ENCODE data around the gene OTX1. TPM values are rescaled to one million over a fixed set of nuclear protein-coding genes. Genes with fewer than 3 reads are reported as not detected.

OTX1 gene
- polyA plus RNA-seq, 3 donors: 0.03 to 0.05 TPM; not detected in 1

DNA sequence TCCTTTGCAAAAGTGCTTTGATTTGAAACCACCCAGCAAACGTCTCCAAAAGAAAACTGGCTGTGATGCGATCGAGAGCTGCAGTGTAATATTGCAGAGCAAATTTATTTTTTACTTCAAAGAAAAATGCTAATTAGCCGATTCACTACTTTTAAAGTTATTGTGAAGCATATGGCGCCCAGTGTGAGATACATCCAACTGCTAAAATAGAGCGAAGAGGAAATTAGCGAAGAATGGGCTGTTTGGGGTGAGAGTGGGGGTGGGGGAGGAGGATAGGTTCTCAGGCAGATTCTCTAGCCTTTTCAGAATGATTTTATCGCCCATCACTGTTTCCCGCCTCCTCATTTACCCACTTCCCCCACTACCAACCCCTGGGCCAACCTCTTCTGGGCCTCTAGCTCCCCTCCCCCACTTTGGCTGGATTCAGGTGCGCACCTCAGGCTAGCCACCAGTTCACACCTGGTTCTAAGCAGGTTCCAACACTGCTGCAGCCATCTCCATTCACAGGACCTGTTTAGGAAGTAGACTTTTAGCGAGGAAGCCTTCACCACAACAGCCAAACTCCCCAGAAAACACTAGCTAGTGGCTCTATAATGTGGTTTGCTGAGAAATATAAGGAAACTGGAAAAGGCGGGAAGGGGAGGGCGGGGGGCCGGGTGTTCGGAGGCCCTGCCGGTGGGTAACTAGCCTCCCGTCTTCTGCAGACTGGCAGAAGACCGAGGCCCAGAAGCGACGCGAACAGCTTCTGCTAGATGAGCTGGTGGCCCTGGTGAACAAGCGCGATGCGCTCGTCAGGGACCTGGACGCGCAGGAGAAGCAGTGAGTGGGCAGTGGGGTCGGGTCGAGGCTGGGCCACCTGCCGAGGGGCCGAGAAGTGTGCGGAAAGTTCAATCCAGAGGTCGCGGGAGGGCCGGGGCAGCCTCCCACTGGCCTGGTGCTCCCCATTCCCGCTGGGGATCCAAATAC, 6.0 kb upstream of the OTX1 start:
- DNase-seq (ENCODE audit: extremely low read depth in 1 of 11, low read depth in 9 of 11, low spot score in 4 of 11): no peak

DNA sequence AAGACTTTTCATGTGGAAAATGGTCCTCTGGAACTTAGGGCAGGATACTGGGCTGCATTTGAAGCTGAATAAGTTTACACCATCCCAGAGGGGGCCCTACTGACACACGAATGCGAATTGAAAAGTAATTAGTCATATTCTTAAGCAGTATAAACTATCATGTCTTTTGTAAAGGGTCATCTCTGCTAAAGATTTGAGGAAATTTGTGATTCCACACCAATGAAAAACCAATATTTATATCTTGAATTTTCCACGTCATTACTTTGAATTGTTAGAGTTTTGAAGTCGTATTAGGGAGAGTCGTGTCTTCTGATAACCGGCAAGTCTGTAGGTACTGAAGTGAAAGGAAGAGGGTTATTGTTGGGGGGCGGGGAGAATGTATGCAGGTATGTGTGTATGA, 4.1 kb upstream of the OTX1 start:
- no peak for DNase-seq (ENCODE audit: extremely low read depth in 1 of 11, low read depth in 9 of 11, low spot score in 4 of 11)

DNA sequence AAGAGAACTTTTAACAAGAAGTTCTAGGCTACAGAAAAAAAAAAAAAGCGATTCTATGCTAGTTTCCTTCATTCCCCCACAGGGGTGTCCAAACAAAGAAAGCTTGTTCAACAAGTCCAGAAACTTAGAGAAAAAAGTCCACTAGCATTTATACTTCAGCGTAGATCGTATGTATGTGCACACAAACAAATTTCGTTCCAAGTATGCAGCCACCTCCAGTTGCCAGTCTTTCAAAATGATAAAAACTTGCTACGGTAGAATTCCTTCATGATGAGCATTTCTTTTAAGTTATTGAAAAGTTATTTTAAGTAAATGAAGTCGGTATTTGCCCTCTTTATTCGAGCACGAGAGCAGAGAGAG, 3.7 kb upstream of the OTX1 start:
- DNase-seq (ENCODE audit: extremely low read depth in 1 of 11, low read depth in 9 of 11, low spot score in 4 of 11): no peak

DNA sequence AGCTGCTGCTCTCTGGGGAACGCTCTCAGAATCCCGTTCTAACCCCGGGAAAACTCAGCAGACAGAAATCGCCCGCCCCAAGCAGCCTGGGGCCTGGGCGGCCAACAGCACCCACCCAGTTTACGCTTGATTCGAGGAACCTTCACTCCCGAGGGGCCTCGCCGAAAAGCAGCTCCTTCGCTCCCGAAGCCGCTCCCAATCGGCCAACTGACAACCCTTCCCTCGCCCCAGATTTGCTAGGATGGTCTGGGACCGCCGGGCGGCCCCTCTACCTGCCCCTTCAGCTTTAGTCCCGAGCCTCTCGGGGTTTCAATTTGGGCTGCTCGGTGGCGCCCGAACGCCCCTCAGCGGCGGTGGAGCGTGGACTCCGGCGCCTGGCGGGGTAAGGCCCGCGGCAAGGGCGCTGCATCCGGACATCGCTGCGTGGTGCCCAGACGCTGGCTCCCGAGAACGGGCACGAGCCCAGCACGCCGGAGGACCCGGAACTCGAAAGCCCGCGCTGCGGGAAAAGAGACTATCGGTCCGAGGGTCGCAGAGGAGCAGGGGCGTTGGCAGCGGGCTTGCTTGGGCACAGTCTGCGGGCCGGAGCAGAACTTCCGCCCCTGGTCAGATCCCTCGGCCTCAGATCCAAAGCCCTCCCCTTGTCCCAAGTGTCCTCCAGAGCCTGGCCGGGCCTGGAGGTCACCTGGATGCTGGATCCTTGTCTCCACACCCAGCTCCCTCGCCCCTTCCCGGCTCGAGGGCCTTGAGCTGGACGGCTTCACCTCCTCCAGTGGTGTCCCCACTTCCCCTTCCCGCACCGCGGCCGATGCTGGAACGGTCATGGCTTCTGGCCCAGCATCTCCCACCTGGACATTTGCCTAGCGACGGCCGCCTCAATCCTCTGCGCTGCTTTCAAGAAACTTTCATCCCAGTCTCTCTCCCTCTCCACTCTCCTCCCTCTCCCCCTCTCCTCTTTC, 3.0 kb upstream of the OTX1 start:
- no peak for DNase-seq (ENCODE audit: extremely low read depth in 1 of 11, low read depth in 9 of 11, low spot score in 4 of 11)

DNA sequence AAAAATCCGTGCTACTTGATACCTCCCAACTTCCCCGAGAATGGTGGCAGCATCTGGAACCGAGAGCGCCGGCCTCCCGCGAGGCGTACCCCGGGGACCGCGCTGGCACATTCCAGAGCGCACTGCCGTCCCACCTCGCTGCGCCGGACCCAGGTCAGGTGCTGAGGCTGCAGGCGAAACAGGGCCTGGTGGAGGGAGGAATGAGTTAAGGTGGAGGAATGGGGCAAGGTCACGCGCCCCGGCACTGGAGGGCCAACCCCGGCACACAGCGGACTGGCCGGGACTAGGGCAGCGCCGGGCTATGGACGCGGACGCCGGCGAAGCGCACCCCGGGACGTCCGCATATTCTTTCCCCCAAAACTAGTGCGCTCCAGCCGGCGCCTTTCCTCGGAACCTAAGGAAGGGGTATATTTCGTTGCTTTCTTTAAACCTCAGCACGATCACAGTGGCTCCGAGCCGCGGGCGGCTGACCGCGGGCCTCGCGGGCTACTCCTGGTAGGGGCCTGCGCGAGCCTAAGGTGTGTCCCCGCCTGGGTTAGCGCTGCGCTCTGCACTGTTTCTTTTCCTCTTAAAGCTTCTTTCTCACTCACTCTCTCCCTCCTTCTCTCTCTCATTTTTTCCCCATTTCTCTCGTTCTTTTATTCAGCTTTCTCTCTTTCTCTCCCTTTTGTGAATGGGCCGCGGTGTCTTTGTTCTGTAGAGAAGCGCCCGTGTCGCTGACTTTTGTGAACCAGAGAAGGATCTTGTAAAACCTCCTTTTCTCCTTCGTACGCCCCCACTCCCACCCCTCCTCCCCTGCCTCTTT, 2.1 kb upstream of the OTX1 start:
- DNase-seq (ENCODE audit: extremely low read depth in 1 of 11, low read depth in 9 of 11, low spot score in 4 of 11): no peak

DNA sequence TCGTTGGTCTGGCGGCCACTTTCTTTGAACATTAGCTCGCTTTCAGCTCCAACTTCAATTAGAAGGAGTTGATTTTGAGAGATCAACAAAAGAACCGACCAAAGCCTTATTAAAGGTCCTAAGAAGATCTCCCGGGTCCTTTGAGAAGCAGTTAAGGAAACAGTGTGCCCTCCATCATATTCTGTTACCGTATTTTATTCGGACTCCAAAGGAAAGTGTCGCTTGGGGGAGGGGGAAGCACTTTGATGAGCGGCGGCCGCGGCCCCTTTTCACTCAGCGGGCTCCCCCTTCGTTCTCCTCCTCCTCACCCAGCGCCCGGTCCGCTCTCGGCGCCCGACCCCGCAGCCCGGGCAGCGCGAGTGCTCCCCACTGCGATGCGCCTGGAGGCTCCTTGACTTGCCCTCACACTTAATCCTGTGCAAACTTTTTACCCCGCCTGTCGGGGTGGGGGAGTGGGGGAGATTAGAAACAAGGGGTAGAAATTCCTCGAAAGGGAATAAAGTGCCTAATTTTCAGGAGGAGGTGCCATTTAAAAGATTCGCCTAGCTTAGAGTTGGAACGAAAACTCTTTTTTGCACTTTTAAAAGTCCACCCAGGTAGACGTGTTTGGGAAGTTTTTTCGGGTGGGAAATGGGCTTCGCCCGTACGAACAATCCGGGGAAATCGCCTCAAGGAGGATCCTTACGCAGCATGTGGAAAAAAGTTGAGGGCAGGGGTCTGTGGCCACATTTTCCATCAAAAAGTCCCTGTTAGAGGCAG, 1.2 kb upstream of the OTX1 start:
- no peak for DNase-seq (ENCODE audit: extremely low read depth in 1 of 11, low read depth in 9 of 11, low spot score in 4 of 11)

DNA sequence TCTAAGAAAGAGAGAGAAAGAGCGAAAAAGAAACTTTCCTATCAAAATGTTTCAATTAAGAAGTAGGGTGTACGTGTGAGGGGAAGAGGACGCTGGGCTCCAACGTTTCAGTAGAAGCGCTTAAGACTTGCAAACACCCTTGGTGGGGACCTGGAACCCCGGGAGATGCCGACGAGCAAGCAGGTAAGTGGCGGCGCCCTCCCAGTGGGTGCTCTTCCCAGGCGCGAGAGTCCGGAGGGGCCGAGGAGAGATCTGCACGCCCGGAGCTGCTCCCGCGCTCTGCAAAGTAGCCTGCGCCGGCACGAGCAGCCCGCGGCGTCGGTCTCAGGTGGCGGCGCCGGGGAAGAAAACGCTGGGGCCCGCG, 678 bp upstream of the OTX1 start:
- no peak for DNase-seq (ENCODE audit: extremely low read depth in 1 of 11, low read depth in 9 of 11, low spot score in 4 of 11)

DNA sequence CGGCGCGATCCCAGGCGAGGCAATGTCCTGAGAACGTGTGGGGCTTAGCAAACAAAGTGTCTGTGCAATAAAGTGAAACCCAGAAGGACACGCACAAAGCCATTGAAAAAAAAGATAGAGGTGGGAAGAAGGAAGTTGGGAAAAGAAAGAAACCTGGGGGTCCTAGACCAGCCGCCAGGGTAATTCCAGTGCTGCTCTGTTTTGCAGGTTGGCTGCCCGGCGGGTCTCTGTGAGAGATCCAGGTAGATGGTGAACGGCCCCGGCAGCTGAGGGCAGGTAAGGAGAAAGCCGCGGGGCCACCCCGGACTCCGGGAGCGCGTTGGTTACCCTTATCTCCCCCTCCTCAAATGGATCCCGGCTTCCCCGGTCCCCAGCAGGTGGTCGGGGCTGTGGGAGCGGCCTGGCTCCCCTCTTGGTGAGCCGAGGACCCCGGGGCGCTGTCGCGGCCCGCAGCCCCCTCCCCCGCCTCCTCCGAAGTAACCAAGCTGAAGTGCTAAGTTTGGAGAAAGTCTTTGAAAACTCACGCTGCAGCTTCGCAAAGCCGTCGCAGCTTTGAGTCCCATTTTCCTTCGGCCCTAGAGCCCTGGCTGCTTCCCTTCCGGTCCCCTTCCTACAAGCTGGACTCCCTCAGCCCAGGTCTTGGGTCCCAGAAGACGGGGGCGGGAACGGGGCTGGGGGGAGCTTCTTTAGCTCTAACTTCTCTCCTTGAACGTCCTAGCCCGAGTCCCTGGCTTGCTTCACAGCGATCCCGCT, 588 bp downstream of the OTX1 start:
- no peak for DNase-seq (ENCODE audit: extremely low read depth in 1 of 11, low read depth in 9 of 11, low spot score in 4 of 11)

DNA sequence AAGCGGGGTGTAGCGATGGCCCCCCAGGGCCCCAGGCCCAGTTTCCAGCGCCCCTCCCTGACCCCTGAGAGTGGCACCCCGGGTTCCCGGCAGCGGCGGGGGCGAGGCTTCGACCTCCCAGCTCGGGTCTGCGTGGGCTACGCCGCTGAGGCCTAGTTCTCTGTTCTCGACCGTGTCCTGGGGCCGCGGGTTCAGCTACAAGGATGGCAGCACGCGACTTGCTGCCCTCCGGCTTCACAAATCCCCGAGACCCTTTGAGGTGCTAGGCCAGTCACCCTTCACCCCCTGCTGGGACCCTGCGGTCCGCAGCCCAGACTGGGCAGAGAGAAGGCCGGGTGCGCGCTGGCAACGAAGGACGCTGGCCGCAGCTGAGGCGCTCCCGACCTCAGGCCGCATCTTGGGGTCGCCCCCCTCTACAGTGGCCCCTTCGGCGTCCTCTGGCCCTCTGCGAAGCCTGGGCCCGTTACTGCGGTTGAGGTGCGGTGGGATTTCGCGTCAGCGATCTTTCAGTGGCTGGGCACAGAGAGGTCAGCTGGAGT, 1.2 kb downstream of the OTX1 start:
- no peak for DNase-seq (ENCODE audit: extremely low read depth in 1 of 11, low read depth in 9 of 11, low spot score in 4 of 11)

DNA sequence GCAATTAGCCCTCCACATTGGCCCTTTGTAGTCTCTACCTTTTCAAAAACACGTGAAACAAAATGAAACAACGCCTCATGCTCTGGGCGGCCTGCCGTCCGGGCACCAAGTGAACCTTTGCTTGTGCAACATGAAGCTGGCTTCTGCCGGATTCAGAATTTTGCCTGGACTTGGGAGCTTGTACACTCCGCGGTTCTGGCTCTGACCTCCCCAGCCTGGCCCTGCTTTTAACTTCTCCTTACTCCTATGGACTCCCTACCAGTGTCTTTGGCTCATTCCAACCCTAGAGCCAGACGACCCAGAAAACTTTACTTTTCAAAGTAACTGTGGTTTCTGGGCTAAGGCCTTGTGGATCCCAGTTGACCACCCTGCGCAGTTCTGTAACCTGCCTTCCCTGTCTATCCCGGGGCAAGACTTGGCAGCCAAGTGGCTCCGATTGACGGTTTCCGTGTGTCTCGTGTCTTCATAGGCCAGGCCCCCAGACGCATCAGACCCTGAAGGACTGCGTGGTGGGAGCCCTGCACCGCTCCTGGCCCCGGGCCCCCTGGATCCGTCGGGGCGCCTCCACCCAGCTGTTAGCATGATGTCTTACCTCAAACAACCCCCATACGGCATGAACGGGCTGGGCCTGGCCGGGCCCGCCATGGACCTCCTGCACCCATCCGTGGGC, 1.9 kb downstream of the OTX1 start:
- DNase-seq (ENCODE audit: extremely low read depth in 1 of 11, low read depth in 9 of 11, low spot score in 4 of 11): no peak

DNA sequence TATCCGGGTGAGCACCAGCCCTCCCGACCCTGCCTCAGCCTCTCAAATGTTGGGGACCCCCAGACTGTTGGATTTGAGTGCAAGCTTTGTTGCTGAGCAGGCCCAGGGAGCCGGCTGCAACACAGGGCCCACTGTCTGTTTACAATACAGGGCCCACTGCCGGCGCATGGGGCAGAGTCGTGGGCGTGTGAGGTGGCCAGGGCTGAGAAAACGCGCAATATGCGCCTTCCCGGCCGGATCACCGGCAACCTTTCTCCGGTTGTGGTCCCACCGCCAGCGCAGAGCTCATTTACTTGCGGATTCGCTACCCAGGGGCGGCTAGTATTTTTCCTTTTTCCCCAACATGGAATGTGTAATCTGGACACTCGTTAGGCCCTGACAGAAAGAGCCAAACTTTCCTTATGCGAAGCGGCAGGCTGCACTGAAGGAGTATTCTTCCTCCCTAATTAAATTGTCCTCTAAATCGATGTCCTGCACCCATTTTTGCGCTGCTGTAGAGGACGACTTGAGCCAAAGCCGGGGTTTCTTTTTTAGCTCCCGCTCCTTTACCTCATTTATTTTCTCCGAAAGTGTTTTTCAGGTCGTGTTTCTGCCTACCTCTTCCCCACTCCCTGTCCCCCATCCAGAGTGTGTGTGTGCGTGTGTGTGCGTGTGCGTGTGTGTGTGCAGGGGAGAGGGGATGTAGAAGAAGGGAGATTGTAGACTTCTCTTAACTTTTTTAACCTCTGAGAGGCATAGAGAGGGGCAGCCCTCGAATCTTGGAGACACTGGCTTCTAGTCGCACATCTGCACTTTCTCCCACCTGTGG, 2.7 kb downstream of the OTX1 start:
- no peak for DNase-seq (ENCODE audit: extremely low read depth in 1 of 11, low read depth in 9 of 11, low spot score in 4 of 11)

DNA sequence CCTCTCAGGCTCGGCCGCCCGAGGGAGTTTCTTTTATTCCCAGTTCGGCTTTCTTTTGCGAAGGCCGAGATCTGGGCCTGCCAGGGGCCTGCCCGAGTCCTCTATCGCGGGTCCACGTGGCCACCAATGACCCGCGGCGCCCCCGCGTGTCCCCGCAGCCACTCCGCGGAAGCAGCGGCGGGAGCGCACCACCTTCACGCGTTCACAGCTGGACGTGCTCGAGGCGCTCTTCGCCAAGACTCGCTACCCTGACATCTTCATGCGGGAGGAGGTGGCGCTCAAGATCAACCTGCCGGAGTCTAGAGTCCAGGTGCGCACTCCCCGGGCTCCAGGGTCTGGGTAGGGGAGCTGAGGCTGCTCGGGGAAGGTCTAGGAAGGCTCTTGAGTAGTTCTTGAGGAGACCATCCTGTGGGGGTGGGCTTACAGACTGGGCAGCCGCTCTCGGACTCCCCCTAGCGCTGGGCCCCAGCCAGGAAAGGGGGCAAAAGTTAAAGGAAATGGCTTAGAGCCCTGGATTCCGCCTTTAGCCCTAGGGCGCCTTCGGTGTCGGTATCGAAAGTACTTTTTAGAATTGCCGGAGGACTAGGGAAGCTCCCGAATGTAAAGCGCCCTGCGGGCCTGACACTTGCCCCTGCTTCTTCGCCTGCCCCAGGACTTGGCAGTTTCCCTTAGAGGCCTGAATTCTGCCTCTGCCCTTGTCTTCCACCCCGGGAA, 3.4 kb downstream of the OTX1 start:
- no peak for DNase-seq (ENCODE audit: extremely low read depth in 1 of 11, low read depth in 9 of 11, low spot score in 4 of 11)

DNA sequence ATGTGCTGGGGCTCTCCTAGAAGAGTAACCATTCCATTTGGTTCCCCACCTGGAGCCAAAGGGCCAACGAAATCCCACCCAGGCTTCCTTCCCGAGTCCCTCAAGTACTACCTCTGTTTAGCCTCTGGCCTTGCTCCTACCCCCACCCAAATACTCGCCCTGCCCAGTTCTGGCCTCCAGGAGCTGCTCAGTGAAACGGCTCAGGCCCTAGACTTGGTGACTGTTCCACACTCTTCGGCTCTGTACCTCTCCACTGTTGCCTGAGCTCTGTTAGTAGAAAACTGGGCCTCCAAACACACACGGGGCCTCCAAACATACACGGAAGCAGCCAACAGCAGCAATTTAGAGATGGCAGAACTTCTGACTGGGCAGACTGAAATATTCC, 4.2 kb downstream of the OTX1 start:
- no peak for DNase-seq (ENCODE audit: extremely low read depth in 1 of 11, low read depth in 9 of 11, low spot score in 4 of 11)

DNA sequence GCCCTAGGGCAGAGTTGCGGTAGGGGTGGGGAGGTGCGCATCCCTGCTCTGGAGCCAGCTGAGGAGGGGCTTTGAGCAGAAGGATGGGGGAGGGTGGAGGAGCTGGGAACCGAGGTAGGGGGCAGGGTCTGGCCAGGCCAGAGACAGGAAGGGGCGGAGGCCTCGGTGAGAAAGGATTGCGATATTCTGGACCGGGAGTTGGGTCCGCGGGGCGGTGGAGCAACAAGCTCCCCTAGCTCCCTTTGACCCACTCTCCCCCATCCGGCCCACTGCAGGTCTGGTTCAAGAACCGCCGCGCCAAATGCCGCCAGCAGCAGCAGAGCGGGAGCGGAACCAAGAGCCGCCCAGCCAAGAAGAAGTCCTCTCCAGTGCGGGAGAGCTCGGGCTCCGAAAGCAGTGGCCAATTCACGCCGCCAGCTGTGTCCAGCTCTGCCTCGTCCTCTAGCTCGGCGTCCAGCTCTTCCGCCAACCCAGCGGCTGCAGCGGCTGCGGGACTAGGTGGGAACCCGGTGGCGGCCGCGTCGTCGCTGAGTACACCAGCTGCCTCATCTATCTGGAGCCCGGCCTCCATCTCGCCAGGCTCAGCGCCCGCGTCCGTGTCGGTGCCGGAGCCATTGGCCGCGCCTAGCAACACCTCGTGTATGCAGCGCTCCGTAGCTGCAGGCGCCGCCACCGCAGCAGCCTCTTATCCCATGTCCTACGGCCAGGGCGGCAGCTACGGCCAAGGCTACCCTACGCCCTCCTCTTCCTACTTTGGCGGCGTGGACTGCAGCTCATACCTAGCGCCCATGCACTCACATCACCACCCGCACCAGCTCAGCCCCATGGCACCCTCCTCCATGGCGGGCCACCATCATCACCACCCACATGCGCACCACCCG, 4.8 kb downstream of the OTX1 start:
- no peak for DNase-seq (ENCODE audit: extremely low read depth in 1 of 11, low read depth in 9 of 11, low spot score in 4 of 11)
